ENCODE results near the gene CSNK2A3.

GRCh38 chr11:11309906-11310305 lies 43.1 kb downstream of the CSNK2A3 start:
- no peak for TF ChIP-seq CTCF (IDR thresholded peaks at IDR 0.05)
- TF ChIP-seq EZH2 (IDR thresholded peaks at IDR 0.05; ENCODE audit: borderline replicate concordance, insufficient read depth, low read depth, low read length, poor library complexity, severe bottlenecking), result no peak

Measured in B cell (primary cell).